ENCODE measurements around the gene NEIL3.

- TF ChIP-seq EZH2 (IDR thresholded peaks at IDR 0.05; ENCODE audit: insufficient read depth, poor library complexity, severe bottlenecking) (no peak), EZH2phosphoT487 (IDR thresholded peaks at IDR 0.05; ENCODE audit: insufficient read depth, low read depth) (no peak)
These were observed 66.3 kb downstream of the NEIL3 start for GRCh38 chr4:177376024-177376423.

All from GM23248 (cell line).